DOHH2 (cell line): ENCODE data around the gene B3GALT6.

Experiments
- H3F3A ChIP-seq: fragments of 200-600 bp; sonication (generic), shearing (Covaris generic); 2 replicates; pipeline ENCODE4 v1.6.0; 2016; ENCODE audit warnings: antibody characterized with exemption, mild to moderate bottlenecking; ENCODE audit not compliant: control insufficient read depth, insufficient read depth
- H3K27ac ChIP-seq: fragments of 200-600 bp; sonication (generic); 2 replicates; pipeline ENCODE4 v1.5.1; 2014; ENCODE audit warnings: low read depth, mild to moderate bottlenecking, low read length, moderate library complexity
- H3K27me3 ChIP-seq: fragments of 200-600 bp; sonication (generic); 2 replicates; pipeline ENCODE4 v1.6.1; 2014; ENCODE audit warnings: mild to moderate bottlenecking, low read length, mixed read lengths; ENCODE audit not compliant: control insufficient read depth
- H3K36me3 ChIP-seq: fragments of 200-600 bp; sonication (generic); 2 replicates; pipeline ENCODE4 v1.6.1; 2014; ENCODE audit warnings: mild to moderate bottlenecking, low read length, moderate library complexity, mixed read lengths; ENCODE audit not compliant: control insufficient read depth
- H3K4me1 ChIP-seq: fragments of 200-600 bp; sonication (generic); 2 replicates; pipeline ENCODE4 v1.6.1; 2014; ENCODE audit warnings: mild to moderate bottlenecking, low read length, mixed read lengths; ENCODE audit not compliant: control insufficient read depth
- H3K4me2 ChIP-seq: fragments of 200-600 bp; sonication (generic); 2 replicates; pipeline ENCODE4 v1.6.0; 2014; ENCODE audit warnings: mild to moderate bottlenecking, low read length, moderate library complexity
- H3K4me3 ChIP-seq: fragments of 200-600 bp; sonication (generic); 2 replicates; pipeline ENCODE4 v1.5.1; 2014; ENCODE audit warnings: mild to moderate bottlenecking, low read length, mixed read lengths
- H3K79me2 ChIP-seq: fragments of 200-600 bp; sonication (generic); 2 replicates; pipeline ENCODE4 v1.6.1; 2014; ENCODE audit warnings: mild to moderate bottlenecking, low read length, mixed read lengths; ENCODE audit not compliant: control insufficient read depth
- H3K9me2 ChIP-seq: fragments of 200-600 bp; sonication (generic); replicated peaks from 2 replicates; pipeline ENCODE4 v1.6.1; 2014; ENCODE audit warnings: mild to moderate bottlenecking, low read length, mixed read lengths; ENCODE audit not compliant: control insufficient read depth
- H3K9me3 ChIP-seq: fragments of 200-600 bp; sonication (generic); 2 replicates; pipeline ENCODE4 v1.6.1; 2014; ENCODE audit warnings: antibody characterized with exemption, low read length, mixed read lengths; ENCODE audit not compliant: control insufficient read depth, insufficient read depth
- H4K20me1 ChIP-seq: fragments of 200-600 bp; sonication (generic); 2 replicates; pipeline ENCODE4 v1.6.0; 2014; ENCODE audit warnings: low read depth, mild to moderate bottlenecking, antibody characterized with exemption, low read length, moderate library complexity; ENCODE audit not compliant: control insufficient read depth, insufficient read depth
- EZH2phosphoT487 ChIP-seq: fragments of 200-600 bp; sonication (generic); IDR thresholded peaks from 2 replicates; pipeline ENCODE4 v1.6.1; 2017; ENCODE audit warnings: borderline replicate concordance, mild to moderate bottlenecking, antibody characterized with exemption, low read length, moderate library complexity, mixed read lengths
- TF ChIP-seq, protein P1 (sequence below): fragments of 200-600 bp; sonication (generic); IDR thresholded peaks from one replicate; pipeline ENCODE4 v1.5.1; 2014; ENCODE audit warnings: antibody characterized with exemption, mild to moderate bottlenecking, low read depth, low read length; ENCODE audit not compliant: poor library complexity, severe bottlenecking

Gene B3GALT6

DNA sequence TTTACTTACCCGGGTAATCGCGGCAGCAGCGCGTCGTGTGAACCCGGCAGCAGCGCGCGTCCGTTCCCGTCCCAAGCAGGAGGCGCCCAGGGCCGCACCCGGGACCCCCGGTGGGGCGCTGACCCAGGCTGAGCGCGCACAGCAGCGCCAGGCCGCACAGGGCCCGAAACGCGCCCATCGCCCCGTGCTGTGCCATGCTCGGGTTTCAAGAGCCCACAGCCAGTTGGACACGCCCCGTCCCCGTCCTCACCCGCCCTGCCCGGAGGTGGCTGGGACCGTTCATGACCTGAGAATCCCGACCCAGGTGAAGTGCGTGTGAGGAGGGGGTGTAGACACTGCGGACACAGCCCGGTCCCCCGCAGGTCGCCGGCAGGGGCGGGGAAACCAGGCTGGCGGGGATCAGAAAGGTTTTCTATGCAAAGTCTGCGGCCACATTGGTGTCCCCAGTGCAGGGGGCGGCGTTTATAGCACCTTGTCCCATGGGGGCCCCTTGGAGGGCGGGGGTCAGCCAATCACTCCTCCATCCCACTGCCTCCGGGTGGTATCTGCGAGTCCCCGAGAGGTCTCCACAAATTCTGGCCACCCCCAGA lies 25.6 kb upstream of the B3GALT6 start, which contains the start of gene TNFRSF18:
Gene TNFRSF18, minus strand, starts transcription at position 217 of the 590 bp plus-strand sequence. Its CDS starts 21 bp downstream, at position 196.
- Histone ChIP-seq H3K4me2 (peak within 1 kb of the TSS; percentile 26; the same call in 1 of the 2 replicates), H4K20me1 (0 out of 2 replicates have a peak, but pooled peaks cover 5% of the 10 kb centered on the region), H3K9me2 (no peaks in the 10 kb centered on the region), H3K36me3 (no peaks in the 10 kb centered on the region), H3K4me1 (peaks cover 25% of the 10 kb centered on the region), H3K27me3 (peaks cover 59% of the 10 kb centered on the region), H3K9me3 (no peaks in the 10 kb centered on the region), H3K79me2 (no peaks in the 10 kb centered on the region), H3F3A (no peaks in the 10 kb centered on the region), H3K27ac (no peak within 1 kb of the TSS), H3K4me3 (no peak within 1 kb of the TSS)
- TF ChIP-seq EZH2phosphoT487: no peak
- TF ChIP-seq, protein P1, sequence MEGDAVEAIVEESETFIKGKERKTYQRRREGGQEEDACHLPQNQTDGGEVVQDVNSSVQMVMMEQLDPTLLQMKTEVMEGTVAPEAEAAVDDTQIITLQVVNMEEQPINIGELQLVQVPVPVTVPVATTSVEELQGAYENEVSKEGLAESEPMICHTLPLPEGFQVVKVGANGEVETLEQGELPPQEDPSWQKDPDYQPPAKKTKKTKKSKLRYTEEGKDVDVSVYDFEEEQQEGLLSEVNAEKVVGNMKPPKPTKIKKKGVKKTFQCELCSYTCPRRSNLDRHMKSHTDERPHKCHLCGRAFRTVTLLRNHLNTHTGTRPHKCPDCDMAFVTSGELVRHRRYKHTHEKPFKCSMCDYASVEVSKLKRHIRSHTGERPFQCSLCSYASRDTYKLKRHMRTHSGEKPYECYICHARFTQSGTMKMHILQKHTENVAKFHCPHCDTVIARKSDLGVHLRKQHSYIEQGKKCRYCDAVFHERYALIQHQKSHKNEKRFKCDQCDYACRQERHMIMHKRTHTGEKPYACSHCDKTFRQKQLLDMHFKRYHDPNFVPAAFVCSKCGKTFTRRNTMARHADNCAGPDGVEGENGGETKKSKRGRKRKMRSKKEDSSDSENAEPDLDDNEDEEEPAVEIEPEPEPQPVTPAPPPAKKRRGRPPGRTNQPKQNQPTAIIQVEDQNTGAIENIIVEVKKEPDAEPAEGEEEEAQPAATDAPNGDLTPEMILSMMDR: no peak

DNA sequence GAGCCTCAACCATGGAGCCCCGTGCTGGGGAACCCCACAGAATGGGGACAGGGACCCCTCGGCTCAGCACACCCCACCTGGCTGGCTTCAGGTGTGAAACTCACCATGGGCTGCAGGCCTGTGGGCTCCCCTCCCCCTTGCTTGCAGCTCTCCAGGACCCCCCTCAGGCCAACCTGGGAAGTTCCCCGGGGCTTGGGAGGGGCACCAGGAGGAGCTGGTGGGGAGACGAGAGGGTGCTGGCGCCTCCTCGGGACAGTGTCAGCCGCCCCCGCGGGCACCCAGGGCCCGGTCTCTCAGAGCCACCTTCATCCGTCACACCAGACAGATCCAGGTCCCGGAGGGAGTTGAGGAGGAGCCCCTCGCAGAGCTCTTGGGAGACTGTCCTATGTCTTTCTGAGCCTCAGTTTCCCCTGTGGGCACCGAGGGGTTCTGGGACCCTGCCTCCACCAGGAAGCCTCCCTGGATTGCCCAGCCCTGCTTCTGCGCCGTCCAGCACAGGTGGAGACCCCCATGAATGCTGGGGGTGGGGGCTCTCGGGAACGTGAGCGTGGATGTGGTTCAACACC lies 25.0 kb upstream of the B3GALT6 start:
- no peaks in the 10 kb centered on the region for H3K79me2 ChIP-seq
- no peaks in the 10 kb centered on the region for H3K36me3 ChIP-seq
- no peak overlapping the region for H3K27ac ChIP-seq
- H3K9me3 ChIP-seq: no peaks in the 10 kb centered on the region
- H3K4me3 ChIP-seq: no peak overlapping the region
- peaks cover 25% of the 10 kb centered on the region for H3K4me1 ChIP-seq
- H3K4me2 ChIP-seq: peak overlapping the region; percentile 26; the same call in 1 of the 2 replicates
- no peaks in the 10 kb centered on the region for H3K9me2 ChIP-seq
- no peak for TF ChIP-seq EZH2phosphoT487
- TF ChIP-seq, protein P1: no peak
- H3F3A ChIP-seq: no peaks in the 10 kb centered on the region
- peaks cover 59% of the 10 kb centered on the region for H3K27me3 ChIP-seq
- H4K20me1 ChIP-seq: 0 out of 2 replicates have a peak, but pooled peaks cover 5% of the 10 kb centered on the region

- H3K79me2 ChIP-seq: no peaks in the 10 kb centered on the region
- H3F3A ChIP-seq: no peaks in the 10 kb centered on the region
- no peaks in the 10 kb centered on the region for H3K9me3 ChIP-seq
- H3K9me2 ChIP-seq: no peaks in the 10 kb centered on the region
- no peak overlapping the region for H3K4me2 ChIP-seq
- H4K20me1 ChIP-seq: 0 out of 2 replicates have a peak, but pooled peaks cover 5% of the 10 kb centered on the region
- H3K27ac ChIP-seq: no peak overlapping the region
- H3K27me3 ChIP-seq: peaks cover 59% of the 10 kb centered on the region
- TF ChIP-seq, protein P1: no peak
- TF ChIP-seq EZH2phosphoT487: no peak
- peaks cover 26% of the 10 kb centered on the region for H3K4me1 ChIP-seq
- no peak overlapping the region for H3K4me3 ChIP-seq
- no peaks in the 10 kb centered on the region for H3K36me3 ChIP-seq
These were observed 24.5 kb upstream of the B3GALT6 start for GRCh38 chr1:1207571-1207892.
